GM12864 (cell line): ENCODE results near the gene DAB1.

Experiments used
- DNase-seq: peaks from one replicate; pipeline ENCODE4 v3.0.0-alpha.2; 2011; ENCODE audit warnings: low read depth
- H3K4me3 ChIP-seq: 2 replicates; pipeline ENCODE4 v1.5.1; 2011; ENCODE audit warnings: mild to moderate bottlenecking, low read depth, low read length, control low read depth
- CTCF ChIP-seq: IDR thresholded peaks from 2 replicates; pipeline ENCODE4 v1.5.1; 2011; ENCODE audit warnings: low read depth, mild to moderate bottlenecking, moderate library complexity, low read length, control low read depth, inconsistent platforms; ENCODE audit errors: missing control alignments

Gene DAB1

GRCh38 chr1:56963667-56964066 lies 460.2 kb downstream of the DAB1 start:
- H3K4me3 ChIP-seq = no peak overlapping the region
- no peak for DNase-seq
- no peak for TF ChIP-seq CTCF

GRCh38 chr1:56961426-56961825 lies 462.4 kb downstream of the DAB1 start:
- TF ChIP-seq CTCF = no peak
- DNase-seq = no peak
- no peak overlapping the region for H3K4me3 ChIP-seq

- DNase-seq = no peak
- TF ChIP-seq CTCF = no peak
- H3K4me3 ChIP-seq = no peak overlapping the region
Observed at GRCh38 chr1:56958526-56958925, 465.3 kb downstream of the DAB1 start.

- no peak overlapping the region for H3K4me3 ChIP-seq
- no peak for DNase-seq
- TF ChIP-seq CTCF = no peak
Observed at GRCh38 chr1:56957931-56958330, 465.9 kb downstream of the DAB1 start.

- DNase-seq = no peak
- no peak for TF ChIP-seq CTCF
- no peak overlapping the region for H3K4me3 ChIP-seq
Observed at GRCh38 chr1:56954664-56955063, 469.2 kb downstream of the DAB1 start.

GRCh38 chr1:56953386-56953785 lies 470.5 kb downstream of the DAB1 start:
- no peak for TF ChIP-seq CTCF
- H3K4me3 ChIP-seq = no peak overlapping the region
- DNase-seq = no peak

- no peak for DNase-seq
- H3K4me3 ChIP-seq = no peak overlapping the region
- TF ChIP-seq CTCF = no peak
Observed at GRCh38 chr1:56952501-56952900, 471.4 kb downstream of the DAB1 start.
